Non-pigmented ciliary epithelial cell (primary cell): ENCODE measurements around the gene IL4R.

Experiments
- DNase-seq: peaks from one replicate; pipeline ENCODE4 v3.0.0-alpha.2; 2010; ENCODE audit warnings: low read depth

The IL4R gene

GRCh38 chr16:27315333-27316037 lies 1.7 kb downstream of the IL4R start:
- no peak for DNase-seq

GRCh38 chr16:27316038-27316680 lies 2.4 kb downstream of the IL4R start:
- no peak for DNase-seq

GRCh38 chr16:27317320-27317719 lies 3.5 kb downstream of the IL4R start:
- no peak for DNase-seq

GRCh38 chr16:27317738-27318391 lies 4.1 kb downstream of the IL4R start:
- DNase-seq = no peak

- peak; percentile 60 for DNase-seq
These were observed 4.8 kb downstream of the IL4R start for GRCh38 chr16:27318392-27319256.

GRCh38 chr16:27319257-27319965 lies 5.6 kb downstream of the IL4R start:
- DNase-seq = no peak

- DNase-seq = no peak
These were observed 6.7 kb downstream of the IL4R start for GRCh38 chr16:27320261-27321012.

- no peak for DNase-seq
These were observed 7.5 kb downstream of the IL4R start for GRCh38 chr16:27321013-27321915.

- DNase-seq = no peak
These were observed 9.3 kb downstream of the IL4R start for GRCh38 chr16:27322858-27323780.

- no peak for DNase-seq
These were observed 10.2 kb downstream of the IL4R start for GRCh38 chr16:27323781-27324561.

GRCh38 chr16:27324851-27325301 lies 11.1 kb downstream of the IL4R start:
- DNase-seq = no peak

- DNase-seq = no peak
These were observed 12.0 kb downstream of the IL4R start for GRCh38 chr16:27325736-27326135.

GRCh38 chr16:27326251-27326650 lies 12.5 kb downstream of the IL4R start:
- no peak for DNase-seq

- peak; percentile 82 for DNase-seq
These were observed 13.2 kb downstream of the IL4R start for GRCh38 chr16:27326738-27327585.

- no peak for DNase-seq
These were observed 13.8 kb downstream of the IL4R start for GRCh38 chr16:27327586-27327915.

GRCh38 chr16:27328937-27329336 lies 15.2 kb downstream of the IL4R start:
- no peak for DNase-seq
